Measurements from ENCODE around the gene MIEF2.
"Not testable (repeated sequence)": the region's sequence is repeated elsewhere in the genome, so short reads cannot be mapped to it uniquely, and the experiment has no call there.

MIEF2 gene, protein sequence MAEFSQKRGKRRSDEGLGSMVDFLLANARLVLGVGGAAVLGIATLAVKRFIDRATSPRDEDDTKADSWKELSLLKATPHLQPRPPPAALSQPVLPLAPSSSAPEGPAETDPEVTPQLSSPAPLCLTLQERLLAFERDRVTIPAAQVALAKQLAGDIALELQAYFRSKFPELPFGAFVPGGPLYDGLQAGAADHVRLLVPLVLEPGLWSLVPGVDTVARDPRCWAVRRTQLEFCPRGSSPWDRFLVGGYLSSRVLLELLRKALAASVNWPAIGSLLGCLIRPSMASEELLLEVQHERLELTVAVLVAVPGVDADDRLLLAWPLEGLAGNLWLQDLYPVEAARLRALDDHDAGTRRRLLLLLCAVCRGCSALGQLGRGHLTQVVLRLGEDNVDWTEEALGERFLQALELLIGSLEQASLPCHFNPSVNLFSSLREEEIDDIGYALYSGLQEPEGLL

DNA sequence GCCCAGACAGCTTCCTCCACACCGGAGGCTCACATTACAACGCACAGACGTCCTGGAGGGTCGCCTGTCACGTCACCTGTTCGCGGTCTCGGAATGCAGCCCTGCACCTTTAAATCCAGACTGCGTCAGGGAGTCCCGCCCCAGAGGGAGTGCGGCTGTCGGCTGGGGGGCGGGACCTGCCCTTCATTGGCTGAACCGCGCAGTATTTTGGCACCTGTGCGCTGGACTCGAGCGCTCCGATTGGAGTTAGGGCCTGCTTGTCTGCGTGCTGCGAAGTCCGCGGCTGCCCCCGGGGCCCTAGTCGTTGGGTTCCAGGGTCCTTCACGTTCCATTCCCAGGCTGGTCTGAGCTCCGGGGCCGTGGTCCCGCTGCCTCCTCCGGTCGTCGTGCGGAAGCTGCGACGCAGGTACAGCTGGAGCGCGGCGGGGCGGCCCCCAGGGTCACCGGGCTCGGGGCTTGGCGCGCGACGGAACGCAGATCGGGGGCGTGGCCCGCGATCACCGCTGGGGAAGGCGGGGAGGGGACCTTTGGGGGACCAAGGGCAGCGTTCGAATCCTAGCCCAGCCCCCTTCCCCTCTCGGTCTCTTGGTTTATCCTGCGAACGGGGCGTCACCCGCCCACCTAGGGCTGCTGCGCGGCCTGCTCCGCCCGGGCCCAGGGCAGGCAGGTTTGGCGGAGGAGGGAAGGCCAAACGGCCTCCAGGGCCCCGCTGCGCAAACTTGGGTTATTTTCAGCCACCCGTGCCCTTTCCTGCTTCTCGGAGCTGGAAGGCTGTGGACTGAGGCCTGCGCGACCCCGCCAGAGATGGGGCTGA is at the start of gene MIEF2:
MIEF2 (plus strand) TSS at position 331 of the 814 bp plus-strand sequence. CDS start 2,059 bp downstream, outside the sequence.
- peak; percentile 96 for DNase-seq (ENCODE audit: low spot score)

- no peak for DNase-seq (ENCODE audit: low spot score)
Measured at GRCh38 chr17:18213666-18214270, 46.7 kb upstream of the MIEF2 start.

- DNase-seq (ENCODE audit: low spot score): not testable (repeated sequence)
Measured at GRCh38 chr17:18216906-18217305, 43.6 kb upstream of the MIEF2 start.

DNA sequence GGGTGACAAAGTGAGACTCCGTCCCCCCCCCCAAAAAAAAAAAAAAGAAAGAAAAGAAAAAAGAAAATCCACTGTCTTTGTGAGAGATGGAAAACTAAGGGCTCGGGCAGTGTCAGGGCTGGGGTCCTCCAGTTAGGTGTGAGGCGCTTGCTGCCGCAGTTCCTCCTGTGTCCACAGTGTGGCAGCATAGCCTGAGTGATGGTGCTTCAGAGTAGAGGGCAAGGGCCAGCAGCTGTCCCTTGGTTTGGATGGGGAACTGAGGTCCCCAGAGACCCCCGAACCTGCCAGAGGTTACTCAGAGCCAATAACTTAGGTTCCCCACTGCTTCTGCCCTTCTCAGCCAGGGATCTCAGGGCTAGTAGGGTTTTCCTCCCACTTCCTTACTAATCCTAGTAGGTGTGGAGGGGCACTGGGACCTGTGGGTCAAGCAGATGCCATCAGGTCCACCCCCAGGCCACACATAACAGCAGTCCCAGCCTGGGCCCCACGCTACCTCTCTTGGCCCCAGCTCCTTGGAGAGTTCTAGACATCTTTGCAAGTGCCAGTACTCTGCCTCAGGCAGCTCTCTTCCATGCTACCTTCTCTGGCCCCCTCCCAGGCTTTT is 42.9 kb upstream of the MIEF2 start:
- DNase-seq (ENCODE audit: low spot score): peak; percentile 90

DNA sequence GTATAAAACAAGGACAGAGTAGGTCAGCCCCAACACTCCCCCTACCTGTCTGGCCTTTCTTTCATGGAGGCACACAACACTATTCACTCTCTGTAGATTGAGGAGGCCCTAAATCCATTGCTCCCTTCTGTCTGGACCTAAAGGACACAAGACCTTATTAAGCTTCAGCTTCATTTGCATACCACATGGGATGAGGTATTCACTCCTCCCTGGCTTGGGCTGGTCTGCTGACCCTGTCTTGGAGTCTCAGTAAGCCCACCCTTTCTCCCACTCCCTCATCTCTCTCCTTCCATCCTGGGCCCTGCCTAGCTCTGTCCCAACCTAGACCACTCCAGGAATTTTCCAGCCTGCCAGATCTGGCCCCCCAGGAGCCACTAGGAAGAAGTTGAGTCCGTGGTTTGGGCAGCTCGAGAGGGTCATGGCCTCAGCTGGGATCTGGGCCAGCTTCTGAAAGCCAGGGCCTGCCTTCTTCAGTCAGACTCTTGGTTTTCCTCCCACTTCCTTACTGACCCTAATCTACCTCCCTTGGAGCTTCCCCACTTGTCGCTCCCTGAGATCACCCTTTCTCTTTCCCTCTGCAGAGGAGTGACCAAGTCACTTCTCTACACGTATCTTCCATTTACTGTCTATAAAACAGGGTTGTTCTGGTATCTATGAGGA is 41.6 kb upstream of the MIEF2 start:
- peak; percentile 47 for DNase-seq (ENCODE audit: low spot score)

DNA sequence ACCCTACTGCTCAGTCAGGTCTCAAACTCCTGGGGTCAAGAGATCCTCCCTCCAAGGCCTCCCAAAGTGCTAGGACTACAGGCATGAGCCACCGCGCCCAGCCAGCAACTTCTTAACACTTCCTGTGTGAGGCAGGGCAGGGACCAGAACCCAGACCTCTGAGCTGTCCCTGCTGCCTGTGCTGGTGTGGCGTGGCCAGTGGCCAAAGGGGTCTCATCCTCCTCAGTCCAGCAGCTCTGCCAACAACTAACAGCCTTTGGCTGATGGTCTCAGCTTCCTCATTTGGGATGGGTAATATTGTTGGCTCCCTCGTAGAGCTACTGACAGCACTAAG is 36.4 kb upstream of the MIEF2 start:
- DNase-seq (ENCODE audit: low spot score): no peak

- peak; percentile 96 for DNase-seq (ENCODE audit: low spot score)
Measured at GRCh38 chr17:18224387-18225120, 35.9 kb upstream of the MIEF2 start.

GRCh38 chr17:18225121-18225641 is 35.3 kb upstream of the MIEF2 start, which contains the start of gene LLGL1:
TSS of gene LLGL1 (plus strand) at chr17:18225635. CDS start at chr17:18225683, 48 bp downstream.
- peak; percentile 100 for DNase-seq (ENCODE audit: low spot score)

DNA sequence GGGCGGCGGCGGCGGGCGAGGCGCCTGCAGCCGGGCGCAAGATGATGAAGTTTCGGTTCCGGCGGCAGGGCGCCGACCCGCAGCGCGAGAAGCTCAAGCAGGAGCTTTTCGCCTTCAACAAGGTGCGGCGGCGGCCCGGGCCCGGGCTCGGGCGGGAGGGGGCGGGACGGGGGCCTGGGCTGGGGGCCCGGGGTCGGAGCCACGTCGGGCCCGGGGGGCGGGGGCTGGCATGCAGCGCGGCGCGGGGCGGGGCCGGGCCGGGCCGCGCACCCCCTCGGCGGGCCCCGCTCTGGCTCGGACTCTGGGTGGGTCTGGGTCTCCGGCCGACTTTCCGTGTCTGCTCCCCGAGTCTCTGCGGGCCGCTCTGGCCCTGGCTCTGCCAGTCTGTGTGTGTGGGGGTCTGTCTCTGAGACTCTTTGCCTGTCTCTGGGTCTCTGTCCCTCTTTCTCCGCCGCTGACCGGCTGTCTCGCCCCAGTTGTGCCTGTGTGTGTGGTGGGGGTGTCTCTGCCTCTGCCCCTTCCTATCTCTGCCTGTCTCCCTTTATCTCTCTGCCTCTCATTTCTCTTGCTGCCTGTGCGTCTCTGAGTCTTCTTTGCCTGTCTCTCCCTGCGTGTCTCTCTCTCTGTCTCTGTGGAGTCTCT is 34.7 kb upstream of the MIEF2 start:
- DNase-seq (ENCODE audit: low spot score): no peak

DNA sequence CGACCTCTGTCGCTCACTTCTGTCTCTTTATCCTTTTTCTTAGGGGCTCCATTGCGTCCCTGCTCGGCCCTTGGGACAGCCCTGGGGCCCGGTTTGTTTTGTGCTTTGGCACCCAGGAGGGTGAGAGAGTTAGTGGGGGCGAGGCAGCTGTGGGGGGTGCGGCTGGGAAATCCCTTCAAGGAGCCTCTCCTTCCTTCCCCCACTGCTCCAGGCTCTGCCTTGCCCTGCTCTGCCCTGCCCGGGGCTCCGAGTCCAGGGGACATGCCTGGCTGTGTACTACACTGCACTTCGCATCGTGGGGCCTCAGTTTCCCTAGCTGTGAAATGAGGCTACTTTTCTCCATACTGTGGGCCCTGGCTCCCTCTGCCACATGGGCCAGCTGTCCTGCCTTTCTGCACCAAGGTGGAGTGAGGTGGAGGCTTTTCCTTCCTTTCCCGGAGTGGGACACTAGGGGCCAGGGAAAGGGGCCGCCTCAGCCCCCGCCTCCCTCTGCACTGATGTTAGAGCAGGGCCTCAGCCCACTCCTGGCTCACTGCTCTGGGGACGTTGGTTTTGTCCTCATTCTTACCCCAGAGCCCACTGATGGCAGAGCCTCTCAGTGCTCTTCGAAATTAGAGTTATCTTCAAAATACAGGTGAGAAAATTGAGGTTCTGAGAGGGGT is 34.0 kb upstream of the MIEF2 start:
- no peak for DNase-seq (ENCODE audit: low spot score)

DNA sequence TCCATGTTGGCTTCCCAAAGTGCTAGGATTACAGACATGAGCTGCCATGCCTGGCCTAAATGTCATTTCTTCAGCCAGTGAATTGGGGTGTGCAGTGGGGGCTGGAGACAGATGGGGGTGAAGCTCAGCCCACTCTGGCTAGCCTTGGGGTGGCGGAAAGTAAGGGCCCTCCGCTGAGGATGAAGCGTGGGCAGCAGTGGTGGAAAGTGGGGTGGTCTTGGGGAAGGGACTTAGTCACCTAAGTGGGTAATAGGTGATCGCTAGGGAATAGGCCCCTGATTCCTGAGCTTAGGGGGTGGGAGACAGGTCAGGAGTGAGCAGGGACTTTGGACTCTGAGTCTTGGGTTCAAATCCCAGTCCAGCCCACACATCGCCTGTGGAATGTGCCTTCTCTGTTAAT is 32.8 kb upstream of the MIEF2 start:
- DNase-seq (ENCODE audit: low spot score): no peak

DNA sequence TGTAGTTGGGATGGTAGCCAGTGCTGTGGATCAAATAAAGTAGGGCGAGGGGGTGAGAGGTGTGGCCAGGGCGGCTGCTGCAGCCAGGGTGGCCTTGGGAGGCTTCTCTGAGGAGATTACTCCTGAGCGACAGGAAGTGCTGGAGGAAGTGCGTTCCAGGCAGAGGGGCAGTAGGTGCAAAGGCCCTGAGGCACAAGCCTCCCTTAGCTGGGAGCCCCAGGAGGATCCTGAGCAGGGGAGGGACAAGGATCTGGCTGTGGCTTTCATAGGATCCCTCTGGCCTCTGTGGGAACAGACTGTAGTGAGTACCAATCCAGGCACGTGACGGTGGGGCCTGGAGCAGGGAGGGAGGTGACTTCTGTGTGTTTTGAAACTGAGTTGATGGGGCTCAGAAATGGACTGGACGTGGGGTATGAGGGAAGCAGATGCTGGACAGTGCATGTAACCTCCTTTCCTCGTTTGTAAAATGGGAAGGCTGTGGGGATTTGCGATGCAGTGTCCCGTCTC is 32.2 kb upstream of the MIEF2 start:
- no peak for DNase-seq (ENCODE audit: low spot score)

GRCh38 chr17:18229254-18229653 is 31.2 kb upstream of the MIEF2 start:
- no peak for DNase-seq (ENCODE audit: low spot score)

- no peak for DNase-seq (ENCODE audit: low spot score)
Measured at GRCh38 chr17:18229771-18230170, 30.7 kb upstream of the MIEF2 start.

GRCh38 chr17:18230288-18231141 is 29.9 kb upstream of the MIEF2 start:
- DNase-seq (ENCODE audit: low spot score): no peak

DNA sequence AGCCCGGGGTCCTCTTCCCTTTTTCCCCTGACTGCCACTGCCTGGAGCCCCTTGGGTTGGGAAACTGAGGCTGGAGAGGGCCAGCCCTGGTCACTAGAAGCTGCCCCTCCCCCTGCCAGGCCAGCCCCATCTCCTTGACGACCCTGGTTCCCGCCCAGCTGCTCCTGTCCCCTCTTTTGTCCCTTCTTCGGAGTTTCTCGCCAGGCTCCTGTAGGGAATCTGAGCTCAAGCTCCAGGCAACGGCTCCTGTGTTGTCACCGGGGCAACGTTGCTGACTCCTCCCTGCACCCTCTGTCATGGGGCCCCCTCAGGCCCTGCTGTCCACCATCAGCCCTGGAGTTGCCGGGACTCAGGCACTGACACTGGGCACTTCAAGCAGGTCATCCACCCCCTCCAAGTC is 29.3 kb upstream of the MIEF2 start:
- peak; percentile 89 for DNase-seq (ENCODE audit: low spot score)

DNA sequence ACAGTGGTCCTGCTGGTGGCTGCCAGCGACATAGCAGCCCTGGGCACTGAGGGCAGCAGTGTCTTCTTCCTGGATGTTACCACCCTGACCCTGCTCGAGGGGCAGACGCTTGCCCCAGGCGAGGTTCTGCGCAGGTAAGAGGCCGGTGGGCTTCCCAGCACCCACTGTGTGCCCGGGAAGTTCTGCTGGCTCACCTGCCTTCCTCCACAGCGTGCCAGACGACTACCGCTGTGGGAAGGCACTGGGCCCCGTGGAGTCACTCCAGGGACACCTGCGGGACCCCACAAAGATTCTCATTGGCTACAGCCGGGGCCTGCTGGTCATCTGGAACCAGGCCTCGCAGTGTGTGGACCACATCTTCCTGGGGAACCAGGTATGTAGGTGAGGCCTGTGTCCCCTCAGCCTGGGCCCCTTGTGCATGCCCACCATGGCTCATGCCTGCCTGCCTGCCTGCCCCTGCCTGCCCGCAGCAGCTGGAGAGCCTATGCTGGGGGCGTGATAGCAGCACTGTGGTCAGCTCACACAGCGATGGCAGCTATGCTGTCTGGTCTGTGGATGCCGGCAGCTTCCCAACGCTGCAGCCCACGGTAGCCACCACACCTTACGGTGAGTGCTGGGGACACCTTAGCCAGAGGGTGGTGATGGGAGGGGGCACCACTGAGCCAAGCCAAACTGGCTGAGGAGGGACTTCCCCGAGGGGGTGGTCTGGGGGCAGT is 26.5 kb upstream of the MIEF2 start:
- DNase-seq (ENCODE audit: low spot score): no peak

DNA sequence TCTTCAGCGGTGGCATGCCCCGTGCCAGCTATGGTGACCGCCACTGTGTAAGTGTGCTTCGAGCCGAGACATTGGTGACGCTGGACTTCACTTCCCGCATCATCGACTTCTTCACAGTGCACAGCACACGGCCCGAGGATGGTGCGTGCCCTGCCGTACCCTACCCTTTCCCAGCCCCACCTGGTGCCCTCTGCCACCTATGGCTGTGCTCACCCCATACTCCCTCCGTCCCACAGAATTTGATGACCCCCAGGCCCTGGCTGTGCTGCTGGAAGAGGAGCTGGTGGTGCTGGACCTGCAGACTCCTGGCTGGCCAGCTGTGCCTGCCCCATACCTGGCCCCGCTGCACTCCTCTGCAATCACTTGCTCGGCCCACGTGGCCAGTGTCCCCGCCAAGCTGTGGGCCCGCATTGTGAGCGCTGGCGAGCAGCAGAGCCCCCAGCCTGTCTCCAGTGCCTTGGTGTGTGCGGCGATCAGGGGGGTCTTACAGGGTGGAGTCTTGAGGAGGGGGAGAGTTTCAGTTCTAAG is 25.5 kb upstream of the MIEF2 start:
- no peak for DNase-seq (ENCODE audit: low spot score)
